ENCODE data around the gene KRT1. TPM values are rescaled to one million over a fixed set of nuclear protein-coding genes. Genes with fewer than 3 reads are reported as not detected.

KRT1 gene
- total RNA-seq, 2 experiments from 2014 or later, result not detected

DNA sequence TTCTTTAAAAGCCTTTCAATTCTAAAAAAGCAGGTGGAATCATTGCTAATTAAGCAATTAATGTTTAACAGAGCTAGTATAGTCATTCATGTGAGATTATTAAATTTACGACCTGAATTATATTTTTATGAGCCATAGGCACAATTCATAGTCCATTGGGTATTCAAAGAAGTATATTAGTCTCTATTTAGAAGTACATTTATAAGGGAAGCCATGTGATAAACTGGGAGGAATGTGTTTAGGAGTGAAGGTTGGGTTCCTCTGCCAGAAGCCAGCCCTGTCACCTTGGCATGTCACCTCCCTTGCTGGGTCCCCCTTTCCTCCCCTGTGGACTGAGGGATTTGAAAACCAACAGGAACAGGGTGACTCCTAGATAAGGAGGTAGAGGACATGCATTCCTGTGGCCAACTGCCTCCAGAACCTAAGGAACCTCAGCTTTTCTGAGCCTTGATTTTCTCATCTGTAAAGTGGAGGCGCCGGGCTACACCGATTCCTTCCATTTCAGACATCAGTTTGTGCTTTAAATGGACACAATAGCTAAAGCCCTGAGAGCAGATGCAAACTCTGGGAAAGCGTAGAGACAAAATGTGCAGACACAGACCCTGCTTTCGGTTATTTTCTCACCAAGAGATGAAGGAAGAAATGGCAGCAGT lies 22.8 kb downstream of the KRT1 start:
- Mint-ChIP-seq H3K27me3 (no peaks in the 10 kb centered on the region), H3K27ac (no peak overlapping the region), H3K36me3 (ENCODE audit: low read depth) (no peaks in the 10 kb centered on the region), H3K9me3 (ENCODE audit: low read depth) (no peaks in the 10 kb centered on the region), H3K4me3 (no peak overlapping the region), H3K4me1 (peaks cover 12% of the 10 kb centered on the region)
- DNase-seq (no peak), ATAC-seq (no peak)
- ChIA-PET POLR2A (no interaction called here), CTCF (interaction anchor here (0.6 to 0.7 kb wide), 2 partner anchors 82 to 202 kb away, joined by 3 read pairs; no protein-coding TSS in a partner anchor)
- intact Hi-C loops (cut with DNase I, micrococcal nuclease), result no loop called here

GRCh38 chr12:52656616-52657015 lies 23.6 kb downstream of the KRT1 start:
- DNase-seq, result no peak
- no peak overlapping the region for H3K4me3 Mint-ChIP-seq
- H3K4me1 Mint-ChIP-seq, result peaks cover 12% of the 10 kb centered on the region
- H3K27ac Mint-ChIP-seq, result no peak overlapping the region
- no peaks in the 10 kb centered on the region for H3K9me3 Mint-ChIP-seq (ENCODE audit: low read depth)
- POLR2A ChIA-PET, result no interaction called here
- no peaks in the 10 kb centered on the region for H3K36me3 Mint-ChIP-seq (ENCODE audit: low read depth)
- H3K27me3 Mint-ChIP-seq, result no peaks in the 10 kb centered on the region
- ATAC-seq, result no peak
- intact Hi-C loops (cut with DNase I, micrococcal nuclease), result no loop called here
- CTCF ChIA-PET, result interaction anchor here (0.7 kb wide), 2 partner anchors 9 to 78 kb away, joined by 3 to 4 read pairs; no protein-coding TSS in a partner anchor

GRCh38 chr12:52655720-52656124 lies 24.5 kb downstream of the KRT1 start:
- POLR2A ChIA-PET, result no interaction called here
- H3K27ac Mint-ChIP-seq, result no peak overlapping the region

GRCh38 chr12:52655251-52655650 lies 25.0 kb downstream of the KRT1 start:
- ATAC-seq, result no peak
- Mint-ChIP-seq H3K4me3 (no peak overlapping the region), H3K4me1 (peaks cover 13% of the 10 kb centered on the region), H3K36me3 (ENCODE audit: low read depth) (no peaks in the 10 kb centered on the region), H3K27ac (no peak overlapping the region), H3K9me3 (ENCODE audit: low read depth) (no peaks in the 10 kb centered on the region), H3K27me3 (no peaks in the 10 kb centered on the region)
- DNase-seq, result no peak
- intact Hi-C loops (cut with DNase I, micrococcal nuclease), result no loop called here
- POLR2A ChIA-PET, result no interaction called here
- CTCF ChIA-PET, result no interaction called here

More at GRCh38 chr12:52655720-52656124, 24.5 kb downstream of the KRT1 start:
- Mint-ChIP-seq H3K4me3 (no peak overlapping the region), H3K36me3 (ENCODE audit: low read depth) (no peaks in the 10 kb centered on the region), H3K27me3 (no peaks in the 10 kb centered on the region), H3K9me3 (ENCODE audit: low read depth) (no peaks in the 10 kb centered on the region), H3K4me1 (peaks cover 12% of the 10 kb centered on the region)
- CTCF ChIA-PET, result interaction anchor here (0.7 kb wide), 2 partner anchors 10 to 77 kb away, joined by 3 to 4 read pairs; no protein-coding TSS in a partner anchor
- ATAC-seq (no peak), DNase-seq (no peak)
- intact Hi-C loops (cut with DNase I, micrococcal nuclease), result no loop called here

DNA sequence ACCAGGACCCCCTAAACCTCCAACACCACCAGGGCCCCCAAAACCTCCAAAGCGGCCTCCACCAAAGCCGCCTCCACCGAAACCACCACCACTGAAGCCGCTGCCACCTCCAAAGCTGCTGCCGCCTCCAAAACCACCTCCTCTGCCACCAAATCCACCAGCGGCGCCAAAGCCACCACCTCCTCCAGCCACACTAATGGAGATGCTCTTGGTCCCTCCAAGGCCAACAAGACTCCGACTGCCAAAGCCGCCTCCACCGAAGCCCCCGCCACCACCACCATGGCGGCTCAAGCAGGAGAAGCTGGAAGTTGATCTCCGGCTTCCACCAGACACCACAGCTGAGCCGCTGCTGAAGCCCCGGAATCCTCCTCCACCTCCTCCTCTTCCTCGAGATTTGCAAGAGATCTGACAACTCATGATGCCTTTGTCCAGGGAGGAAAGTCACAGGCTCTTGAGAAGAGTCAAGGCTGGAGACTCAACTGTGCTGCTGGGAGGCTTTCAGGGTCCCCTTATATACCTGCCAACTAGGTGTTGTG lies 28.4 kb downstream of the KRT1 start, which contains the start of gene KRT2:
Gene KRT2, minus strand, starts transcription at position 486 of the 536 bp plus-strand sequence. Its CDS starts 69 bp downstream, at position 417.
- Mint-ChIP-seq H3K27me3 (no peaks in the 10 kb centered on the region), H3K27ac (no peak within 1 kb of the TSS), H3K4me3 (no peak within 1 kb of the TSS), H3K36me3 (ENCODE audit: low read depth) (no peaks in the 10 kb centered on the region), H3K4me1 (peaks cover 42% of the 10 kb centered on the region), H3K9me3 (ENCODE audit: low read depth) (no peaks in the 10 kb centered on the region)
- DNase-seq, result no peak
- intact Hi-C loops (cut with DNase I, micrococcal nuclease), result no loop called here
- no peak for ATAC-seq
- CTCF ChIA-PET, result no interaction called here
- POLR2A ChIA-PET, result no interaction called here

GRCh38 chr12:52650520-52651081 lies 29.6 kb downstream of the KRT1 start:
- DNase-seq (no peak), ATAC-seq (no peak)
- Mint-ChIP-seq H3K9me3 (ENCODE audit: low read depth) (no peaks in the 10 kb centered on the region), H3K4me3 (no peak overlapping the region), H3K27ac (no peak overlapping the region), H3K4me1 (peaks cover 46% of the 10 kb centered on the region), H3K36me3 (ENCODE audit: low read depth) (no peaks in the 10 kb centered on the region), H3K27me3 (no peaks in the 10 kb centered on the region)
- CTCF ChIA-PET, result interaction anchor here (0.7 kb wide), 1 partner anchor 973 kb away, joined by 4 read pairs; no protein-coding TSS in a partner anchor
- POLR2A ChIA-PET, result no interaction called here
- intact Hi-C loops (cut with DNase I, micrococcal nuclease), result no loop called here

DNA sequence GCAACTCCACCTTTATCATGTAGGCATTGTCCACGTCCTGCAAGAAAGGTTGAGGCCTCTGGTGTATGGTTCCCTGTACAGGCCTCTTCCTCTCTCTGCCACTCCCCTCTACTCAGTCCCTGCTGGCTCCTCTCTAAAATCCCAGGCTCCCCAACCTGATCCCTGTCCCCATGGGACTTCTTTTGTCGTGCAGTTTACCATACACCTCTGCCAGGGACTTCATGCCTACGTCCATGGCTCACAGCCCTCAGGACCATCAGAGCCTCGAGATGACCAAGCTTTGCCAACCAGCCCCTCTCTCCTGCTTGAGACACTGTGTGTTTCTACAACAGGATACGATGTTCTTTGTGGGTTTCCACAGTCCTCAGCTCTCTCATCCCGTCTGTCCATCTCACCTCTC lies 31.1 kb downstream of the KRT1 start:
- POLR2A ChIA-PET, result no interaction called here
- intact Hi-C loops (cut with DNase I, micrococcal nuclease), result no loop called here
- Mint-ChIP-seq H3K27me3 (no peaks in the 10 kb centered on the region), H3K9me3 (ENCODE audit: low read depth) (no peaks in the 10 kb centered on the region), H3K4me3 (no peak overlapping the region), H3K4me1 (peaks cover 58% of the 10 kb centered on the region), H3K27ac (no peak overlapping the region), H3K36me3 (ENCODE audit: low read depth) (no peaks in the 10 kb centered on the region)
- DNase-seq (no peak), ATAC-seq (no peak)
- CTCF ChIA-PET, result no interaction called here

DNA sequence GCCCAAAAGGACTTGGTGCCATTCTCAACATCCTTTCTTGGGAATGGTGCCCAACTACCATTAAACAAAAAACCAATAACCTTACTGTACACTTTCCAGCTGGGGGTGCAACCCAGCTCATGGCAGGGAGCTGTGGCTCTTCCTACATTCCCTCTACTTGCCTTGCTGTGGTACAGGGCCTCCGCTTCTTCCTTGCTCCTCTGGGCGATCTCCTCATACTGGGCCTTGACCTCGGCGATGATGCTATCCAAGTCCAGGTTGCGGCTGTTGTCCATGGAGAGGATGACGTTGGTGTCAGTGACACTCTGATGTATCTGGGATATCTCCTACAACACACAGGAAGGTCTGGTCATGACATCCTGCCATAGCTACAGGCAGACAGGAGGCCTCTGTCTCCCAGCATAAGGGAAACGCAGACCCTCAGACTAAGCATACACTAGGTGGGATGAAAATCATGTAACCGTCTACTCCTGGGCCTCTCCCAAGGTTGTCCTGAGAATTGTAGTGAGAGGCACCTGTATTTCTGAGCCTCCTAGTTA lies 32.1 kb downstream of the KRT1 start:
- intact Hi-C loops (cut with DNase I, micrococcal nuclease), result no loop called here
- H3K4me1 Mint-ChIP-seq, result peaks cover 65% of the 10 kb centered on the region
- CTCF ChIA-PET, result interaction anchor here (1.1 kb wide), 1 partner anchor 232 kb away, joined by 5 read pairs; no protein-coding TSS in a partner anchor
- no peak overlapping the region for H3K4me3 Mint-ChIP-seq
- no peak for ATAC-seq
- H3K36me3 Mint-ChIP-seq (ENCODE audit: low read depth), result no peaks in the 10 kb centered on the region
- no peaks in the 10 kb centered on the region for H3K27me3 Mint-ChIP-seq
- no peak for DNase-seq
- POLR2A ChIA-PET, result no interaction called here
- H3K27ac Mint-ChIP-seq, result no peak overlapping the region
- H3K9me3 Mint-ChIP-seq (ENCODE audit: low read depth), result no peaks in the 10 kb centered on the region

DNA sequence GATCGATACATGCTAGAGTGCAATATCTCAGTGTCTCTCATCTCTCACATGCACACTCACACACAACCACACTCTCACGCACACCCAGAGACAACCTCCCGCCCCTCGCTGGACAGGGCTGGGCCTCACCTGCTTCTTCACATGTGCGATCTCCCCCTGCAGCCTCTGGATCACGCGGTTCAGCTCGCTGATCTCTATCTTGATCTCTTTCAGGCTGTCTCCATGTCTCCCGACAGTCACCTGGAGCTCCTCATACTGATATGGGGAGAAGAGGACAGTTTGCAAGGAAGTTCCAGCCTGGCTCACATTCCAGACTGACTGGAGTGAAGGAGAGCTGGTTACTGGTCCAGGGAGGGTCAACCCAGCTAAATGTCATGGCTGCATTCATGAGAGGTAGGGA lies 32.6 kb downstream of the KRT1 start:
- no peak overlapping the region for H3K4me3 Mint-ChIP-seq
- ATAC-seq, result no peak
- ChIA-PET CTCF (interaction anchor here (1.1 kb wide), 1 partner anchor 232 kb away, joined by 5 read pairs; no protein-coding TSS in a partner anchor), POLR2A (no interaction called here)
- no peaks in the 10 kb centered on the region for H3K36me3 Mint-ChIP-seq (ENCODE audit: low read depth)
- no peak for DNase-seq
- H3K27me3 Mint-ChIP-seq, result no peaks in the 10 kb centered on the region
- H3K4me1 Mint-ChIP-seq, result peaks cover 69% of the 10 kb centered on the region
- no peak overlapping the region for H3K27ac Mint-ChIP-seq
- intact Hi-C loops (cut with DNase I, micrococcal nuclease), result no loop called here
- no peaks in the 10 kb centered on the region for H3K9me3 Mint-ChIP-seq (ENCODE audit: low read depth)

DNA sequence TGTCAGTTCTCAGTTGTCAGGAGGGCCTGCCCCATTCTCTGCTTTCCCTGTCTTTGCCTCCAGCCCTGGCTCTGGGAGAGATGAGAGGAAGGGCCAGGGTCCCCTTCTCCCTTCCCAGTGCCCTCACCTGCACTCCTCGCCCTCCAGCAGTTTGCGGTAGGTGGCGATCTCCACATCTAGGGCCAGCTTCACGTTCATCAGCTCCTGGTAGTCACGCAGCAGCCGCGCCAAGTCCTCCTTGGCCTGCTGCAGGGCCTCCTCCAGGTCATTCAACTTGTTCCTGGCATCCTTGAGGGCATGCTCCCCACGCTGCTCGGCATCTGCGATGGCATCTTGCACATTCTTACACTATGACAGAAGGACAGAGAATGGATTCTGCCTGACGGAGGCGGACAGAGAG lies 33.6 kb downstream of the KRT1 start:
- peak overlapping the region; percentile 74 for H3K27ac Mint-ChIP-seq
- intact Hi-C loops (cut with DNase I, micrococcal nuclease), result no loop called here
- POLR2A ChIA-PET, result no interaction called here

GRCh38 chr12:52645982-52646381 lies 34.2 kb downstream of the KRT1 start:
- Mint-ChIP-seq H3K9me3 (ENCODE audit: low read depth) (no peaks in the 10 kb centered on the region), H3K27me3 (no peaks in the 10 kb centered on the region), H3K36me3 (ENCODE audit: low read depth) (no peaks in the 10 kb centered on the region), H3K4me1 (peaks cover 83% of the 10 kb centered on the region), H3K4me3 (no peak overlapping the region), H3K27ac (peak overlapping the region; percentile 74)
- intact Hi-C loops (cut with DNase I, micrococcal nuclease), result no loop called here
- ATAC-seq (no peak), DNase-seq (no peak)
- CTCF ChIA-PET, result no interaction called here
- POLR2A ChIA-PET, result no interaction called here

More for the DNA sequence above, 33.6 kb downstream of the KRT1 start:
- ATAC-seq (no peak), DNase-seq (no peak)
- CTCF ChIA-PET, result no interaction called here
- Mint-ChIP-seq H3K4me3 (no peak overlapping the region), H3K27me3 (no peaks in the 10 kb centered on the region), H3K36me3 (ENCODE audit: low read depth) (no peaks in the 10 kb centered on the region), H3K4me1 (peaks cover 79% of the 10 kb centered on the region), H3K9me3 (ENCODE audit: low read depth) (no peaks in the 10 kb centered on the region)

Data from activated CD4-positive, alpha-beta T cell treated with anti-CD3 and anti-CD28 coated beads for 36 hours (primary cell).